IPS DF 19.7 (cell line): ENCODE measurements around the gene SPINK2.

Source experiments
- DNase-seq: peaks from one replicate; pipeline ENCODE4 v3.0.0-alpha.2; 2013; ENCODE audit warnings: low read depth, low spot score

Gene SPINK2

GRCh38 chr4:56799824-56800756 is 21.4 kb downstream of the SPINK2 start:
- DNase-seq: peak; percentile 47

GRCh38 chr4:56799161-56799759 is 22.2 kb downstream of the SPINK2 start:
- no peak for DNase-seq

GRCh38 chr4:56796211-56796610 is 25.3 kb downstream of the SPINK2 start:
- DNase-seq: no peak

- no peak for DNase-seq
These were observed 30.2 kb downstream of the SPINK2 start for GRCh38 chr4:56791316-56791715.

GRCh38 chr4:56790691-56791091 is 30.8 kb downstream of the SPINK2 start:
- DNase-seq: no peak

GRCh38 chr4:56788081-56788480 is 33.4 kb downstream of the SPINK2 start:
- DNase-seq: no peak

- no peak for DNase-seq
These were observed 34.1 kb downstream of the SPINK2 start for GRCh38 chr4:56787380-56787779.

- no peak for DNase-seq
These were observed 34.5 kb downstream of the SPINK2 start for GRCh38 chr4:56786955-56787354.

GRCh38 chr4:56783986-56784385 is 37.5 kb downstream of the SPINK2 start:
- no peak for DNase-seq

- no peak for DNase-seq
These were observed 39.5 kb downstream of the SPINK2 start for GRCh38 chr4:56782019-56782418.

- DNase-seq: no peak
These were observed 48.2 kb downstream of the SPINK2 start for GRCh38 chr4:56773346-56773745.

GRCh38 chr4:56772134-56772533 is 49.4 kb downstream of the SPINK2 start:
- no peak for DNase-seq

GRCh38 chr4:56768763-56769162 is 52.7 kb downstream of the SPINK2 start:
- peak; percentile 42 for DNase-seq

- no peak for DNase-seq
These were observed 53.2 kb downstream of the SPINK2 start for GRCh38 chr4:56768316-56768715.

GRCh38 chr4:56767567-56767966 is 53.9 kb downstream of the SPINK2 start:
- DNase-seq: no peak

GRCh38 chr4:56764775-56765174 is 56.7 kb downstream of the SPINK2 start:
- DNase-seq: no peak

GRCh38 chr4:56764223-56764622 is 57.3 kb downstream of the SPINK2 start:
- no peak for DNase-seq

GRCh38 chr4:56762484-56763250 is 58.8 kb downstream of the SPINK2 start:
- no peak for DNase-seq

GRCh38 chr4:56760183-56760582 is 61.3 kb downstream of the SPINK2 start:
- no peak for DNase-seq
